B cell (primary cell): ENCODE data around the gene RNF112.

ENCODE experiments used
- CTCF ChIP-seq: fragments of 200-600 bp; IDR thresholded peaks from one replicate; pipeline ENCODE4 v1.8.0; 2022; ENCODE audit warnings: antibody characterized with exemption, mild to moderate bottlenecking
- EZH2 ChIP-seq: IDR thresholded peaks from 2 replicates; pipeline ENCODE4 v1.6.1; 2012; ENCODE audit warnings: borderline replicate concordance, low read depth, mild to moderate bottlenecking, moderate library complexity, low read length; ENCODE audit not compliant: insufficient read depth, poor library complexity, severe bottlenecking

DNA sequence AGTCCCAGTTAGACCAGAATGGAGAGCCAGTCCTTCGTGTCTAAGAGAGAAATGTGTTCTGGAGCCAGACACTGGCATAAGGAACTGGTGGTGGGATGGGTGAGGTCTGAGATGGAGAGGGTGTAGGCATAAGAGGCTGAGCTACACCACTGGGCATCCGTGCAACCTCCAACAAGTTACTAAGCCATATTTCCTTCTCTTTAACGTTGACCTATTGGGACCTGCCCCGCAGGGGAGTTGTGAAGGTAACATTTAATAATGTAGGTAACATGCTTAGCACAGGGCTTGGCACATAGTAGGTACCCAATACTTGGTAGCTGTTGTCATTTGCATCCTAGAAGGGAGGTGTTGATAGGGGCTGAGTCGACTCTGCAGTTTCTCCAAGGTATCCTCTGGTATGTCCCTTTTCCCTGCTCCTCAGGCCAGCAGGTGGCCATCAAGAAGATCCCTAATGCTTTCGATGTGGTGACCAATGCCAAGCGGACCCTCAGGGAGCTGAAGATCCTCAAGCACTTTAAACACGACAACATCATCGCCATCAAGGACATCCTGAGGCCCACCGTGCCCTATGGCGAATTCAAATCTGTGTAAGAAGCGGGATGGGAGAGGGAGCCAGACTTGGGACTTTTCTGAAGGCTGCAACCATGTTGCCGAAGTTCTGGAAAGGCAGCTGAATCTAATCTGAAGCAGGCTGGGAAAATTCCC is 31.5 kb upstream of the RNF112 start:
- TF ChIP-seq CTCF (no peak), EZH2 (no peak)
